Nephron (organoid): ENCODE measurements around the gene OSBPL7.

Experiments used
- H3K27ac Mint-ChIP-seq, 3 experiments: 2 replicates each; pipeline ENCODE4 v1.8.0; 2020; ENCODE audit warnings: mixed read lengths in 3 of 3, mild to moderate bottlenecking in 2 of 3, moderate library complexity in 1 of 3
- H3K27me3 Mint-ChIP-seq: 2 replicates; pipeline ENCODE4 v1.8.0; 2021; ENCODE audit warnings: low read depth, mild to moderate bottlenecking, moderate library complexity, mixed read lengths
- H3K36me3 Mint-ChIP-seq: 2 replicates; pipeline ENCODE4 v1.8.0; 2020; ENCODE audit warnings: low read depth, mixed read lengths
- H3K4me1 Mint-ChIP-seq: 2 replicates; pipeline ENCODE4 v1.8.0; 2020; ENCODE audit warnings: mixed read lengths
- H3K4me3 Mint-ChIP-seq, 3 experiments: 2 replicates each; pipeline ENCODE4 v1.8.0; 2020; ENCODE audit warnings: mild to moderate bottlenecking in 3 of 3, mixed read lengths in 3 of 3, moderate library complexity in 2 of 3
- H3K9me3 Mint-ChIP-seq: 2 replicates; pipeline ENCODE4 v1.8.0; 2020; ENCODE audit warnings: mixed read lengths
- CTCF ChIP-seq, 3 experiments: fragments of 200-600 bp; sonication (generic); IDR thresholded peaks; one replicate each; pipeline ENCODE4 v1.5.0; 2021; ENCODE audit warnings: antibody characterized with exemption in 3 of 3; ENCODE audit not compliant: unreplicated experiment in 3 of 3

OSBPL7 gene

GRCh38 chr17:47850692-47851573 lies 29.3 kb upstream of the OSBPL7 start, which contains the start of gene SP6:
TSS of gene SP6 (minus strand) at chr17:47851163. CDS start at chr17:47848429, 2,734 bp downstream.
- Mint-ChIP-seq H3K27me3 (peaks cover 99% of the 10 kb centered on the region), H3K4me1 (peaks cover 23% of the 10 kb centered on the region), H3K27ac (no peak within 1 kb of the TSS), H3K36me3 (no peaks in the 10 kb centered on the region), H3K9me3 (no peaks in the 10 kb centered on the region), H3K4me3 (peak within 1 kb of the TSS; percentile 72 to 80 (median 79))
- TF ChIP-seq CTCF (IDR thresholded peaks at IDR 0.05; ENCODE audit: unreplicated experiment in 3 of 3), result no peak

GRCh38 chr17:47850373-47850691 lies 28.7 kb upstream of the OSBPL7 start:
- no peak overlapping the region for H3K27ac Mint-ChIP-seq
- H3K27me3 Mint-ChIP-seq, result peaks cover 99% of the 10 kb centered on the region
- peaks cover 29% of the 10 kb centered on the region for H3K4me1 Mint-ChIP-seq
- peak overlapping the region; percentile 72 to 80 (median 79) for H3K4me3 Mint-ChIP-seq
- H3K36me3 Mint-ChIP-seq, result no peaks in the 10 kb centered on the region
- TF ChIP-seq CTCF (IDR thresholded peaks at IDR 0.05; ENCODE audit: unreplicated experiment in 3 of 3), result no peak
- no peaks in the 10 kb centered on the region for H3K9me3 Mint-ChIP-seq

DNA sequence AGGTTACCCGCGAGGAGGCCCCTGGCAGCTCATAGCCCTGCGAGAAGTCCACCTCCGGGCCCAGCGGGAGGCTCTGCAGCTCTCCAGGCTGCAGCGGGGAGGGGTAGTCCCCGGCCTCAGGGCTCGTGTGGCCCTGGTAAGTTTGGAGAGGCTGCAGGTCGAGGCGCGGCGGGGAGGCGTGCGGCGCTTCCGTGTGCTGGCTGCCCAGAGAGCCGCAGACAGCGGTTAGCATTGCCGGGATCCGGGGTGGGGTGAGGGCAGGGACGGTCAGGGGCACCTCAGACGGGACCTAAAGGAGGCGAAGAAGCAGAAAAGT lies 26.6 kb upstream of the OSBPL7 start:
- no peak overlapping the region for H3K4me3 Mint-ChIP-seq
- no peak overlapping the region for H3K27ac Mint-ChIP-seq
- H3K27me3 Mint-ChIP-seq, result peaks cover 93% of the 10 kb centered on the region
- TF ChIP-seq CTCF (IDR thresholded peaks at IDR 0.05; ENCODE audit: unreplicated experiment in 3 of 3), result no peak
- no peaks in the 10 kb centered on the region for H3K9me3 Mint-ChIP-seq
- H3K4me1 Mint-ChIP-seq, result peaks cover 37% of the 10 kb centered on the region
- H3K36me3 Mint-ChIP-seq, result no peaks in the 10 kb centered on the region

DNA sequence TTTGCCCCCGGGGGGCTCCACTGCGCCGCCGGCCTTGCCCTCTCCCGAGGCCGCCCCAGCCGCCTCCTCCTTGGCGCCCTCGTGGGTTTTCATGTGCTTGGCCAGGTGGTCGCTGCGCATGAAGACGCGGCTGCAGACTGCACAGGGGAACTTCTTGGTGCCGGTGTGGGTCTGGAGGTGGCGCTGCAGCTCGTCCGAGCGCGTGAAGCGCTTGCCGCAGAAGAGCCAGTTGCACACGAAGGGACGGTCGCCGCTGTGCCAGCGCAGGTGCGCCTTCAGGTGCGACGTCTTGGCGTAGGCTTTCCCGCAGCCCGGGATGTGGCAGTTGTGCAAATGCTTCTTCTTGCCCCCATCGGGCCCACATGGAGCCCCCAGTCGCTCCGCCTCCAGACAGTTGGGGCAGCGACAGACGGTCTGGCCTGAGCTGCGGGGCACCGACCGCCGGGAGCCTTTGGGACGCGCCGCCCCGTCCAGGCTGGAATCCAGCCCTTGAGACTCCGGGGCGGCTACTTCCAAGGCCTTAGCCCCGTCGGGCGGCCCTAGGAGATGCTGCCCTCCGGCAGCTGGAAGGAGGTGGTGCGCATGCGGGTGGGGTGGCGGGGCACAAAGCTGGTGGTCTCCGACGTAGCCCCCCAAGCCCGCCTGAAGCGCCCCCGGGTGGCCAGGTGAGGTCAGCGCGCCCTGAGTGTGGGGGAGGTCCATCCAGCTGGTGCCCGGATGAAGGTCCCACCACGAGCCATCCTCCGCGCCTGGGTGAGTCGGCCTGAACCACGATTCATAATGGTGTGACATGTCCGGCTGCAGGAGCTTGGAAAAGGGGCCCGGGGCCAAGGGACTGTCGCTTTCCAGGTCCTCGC lies 26.0 kb upstream of the OSBPL7 start:
- no peak overlapping the region for H3K27ac Mint-ChIP-seq
- peak in 2 of 3 experiments; percentile 21 to 29 for TF ChIP-seq CTCF (IDR thresholded peaks at IDR 0.05; ENCODE audit: unreplicated experiment in 3 of 3)
- H3K9me3 Mint-ChIP-seq, result no peaks in the 10 kb centered on the region
- no peak overlapping the region for H3K4me3 Mint-ChIP-seq
- H3K4me1 Mint-ChIP-seq, result peaks cover 40% of the 10 kb centered on the region
- H3K27me3 Mint-ChIP-seq, result peaks cover 92% of the 10 kb centered on the region
- H3K36me3 Mint-ChIP-seq, result no peaks in the 10 kb centered on the region

GRCh38 chr17:47846716-47847340 lies 25.2 kb upstream of the OSBPL7 start:
- H3K27me3 Mint-ChIP-seq, result peaks cover 84% of the 10 kb centered on the region

More at GRCh38 chr17:47846716-47847340, 25.2 kb upstream of the OSBPL7 start:
- Mint-ChIP-seq H3K9me3 (no peaks in the 10 kb centered on the region), H3K4me1 (peaks cover 39% of the 10 kb centered on the region), H3K4me3 (peak overlapping the region; percentile 35 to 50 (median 38)), H3K27ac (no peak overlapping the region), H3K36me3 (no peaks in the 10 kb centered on the region)
- no peak for TF ChIP-seq CTCF (IDR thresholded peaks at IDR 0.05; ENCODE audit: unreplicated experiment in 3 of 3)
